GM19328 (cell line): Measurements from ENCODE around the gene SESTD1.
"Not testable (repeated sequence)": the region's sequence is repeated elsewhere in the genome, so short reads cannot be mapped to it uniquely, and the experiment has no call there.

Source experiments
- ATAC-seq: cut with Tn5 transposase; IDR thresholded peaks from one replicate; pipeline ENCODE4 v1.9.1; 2021; ENCODE audit warnings: mild to moderate bottlenecking, moderate library complexity; ENCODE audit not compliant: unreplicated experiment

SESTD1 gene

GRCh38 chr2:179125404-179125803 lies 139.2 kb downstream of the SESTD1 start:
- ATAC-seq, result no peak

- no peak for ATAC-seq
Measured at GRCh38 chr2:179124282-179124681, 140.3 kb downstream of the SESTD1 start.

- no peak for ATAC-seq
Measured at GRCh38 chr2:179123272-179123662, 141.4 kb downstream of the SESTD1 start.

- no peak for ATAC-seq
Measured at GRCh38 chr2:179107737-179108136, 156.9 kb downstream of the SESTD1 start.

GRCh38 chr2:179106676-179107428 lies 157.8 kb downstream of the SESTD1 start:
- peak; percentile 53 for ATAC-seq

- ATAC-seq, result no peak
Measured at GRCh38 chr2:179106342-179106675, 158.3 kb downstream of the SESTD1 start.

- ATAC-seq, result no peak
Measured at GRCh38 chr2:179104736-179105135, 159.9 kb downstream of the SESTD1 start.

GRCh38 chr2:179098080-179098689 lies 166.4 kb downstream of the SESTD1 start:
- ATAC-seq, result no peak

GRCh38 chr2:179097131-179097530 lies 167.5 kb downstream of the SESTD1 start:
- ATAC-seq, result no peak

- ATAC-seq, result peak; percentile 98
Measured at GRCh38 chr2:179096090-179096489, 168.5 kb downstream of the SESTD1 start.

GRCh38 chr2:179092912-179093311 lies 171.7 kb downstream of the SESTD1 start:
- not testable (repeated sequence) for ATAC-seq

GRCh38 chr2:179082697-179083096 lies 181.9 kb downstream of the SESTD1 start:
- ATAC-seq, result no peak

- ATAC-seq, result no peak
Measured at GRCh38 chr2:179081954-179082353, 182.7 kb downstream of the SESTD1 start.

- ATAC-seq, result no peak
Measured at GRCh38 chr2:179072527-179072926, 192.1 kb downstream of the SESTD1 start.

- ATAC-seq, result no peak
Measured at GRCh38 chr2:179071810-179072355, 192.7 kb downstream of the SESTD1 start.

GRCh38 chr2:179070895-179071294 lies 193.7 kb downstream of the SESTD1 start:
- ATAC-seq, result no peak

- no peak for ATAC-seq
Measured at GRCh38 chr2:179069685-179070084, 194.9 kb downstream of the SESTD1 start.

GRCh38 chr2:179068991-179069643 lies 195.5 kb downstream of the SESTD1 start:
- ATAC-seq, result no peak

- peak; percentile 58 for ATAC-seq
Measured at GRCh38 chr2:179059026-179059700, 205.5 kb downstream of the SESTD1 start.

- ATAC-seq, result no peak
Measured at GRCh38 chr2:179057737-179058136, 206.9 kb downstream of the SESTD1 start.

- ATAC-seq, result not testable (repeated sequence)
Measured at GRCh38 chr2:179053568-179053967, 211.1 kb downstream of the SESTD1 start.
